Stimulated activated CD4-positive, alpha-beta T cell treated with anti-CD3 and anti-CD28 coated beads, Interleukin-12 subunit alpha, Interleukin-12 subunit beta, amount 100 ng/mL, for 24 hours (primary cell): ENCODE measurements around the gene OLFM1.

ENCODE experiments used
- DNase-seq, 2 experiments: peaks; one replicate each; pipeline ENCODE4 v3.0.0-alpha.2; 2020; ENCODE audit warnings: low read depth in 2 of 2

Gene OLFM1

GRCh38 chr9:135090081-135090480 lies 2.6 kb downstream of the OLFM1 start:
- DNase-seq: no peak

- DNase-seq: no peak
Observed at GRCh38 chr9:135090547-135090946, 3.1 kb downstream of the OLFM1 start.

- no peak for DNase-seq
Observed at GRCh38 chr9:135091545-135091944, 4.1 kb downstream of the OLFM1 start.

- no peak for DNase-seq
Observed at GRCh38 chr9:135093111-135093510, 5.6 kb downstream of the OLFM1 start.

- no peak for DNase-seq
Observed at GRCh38 chr9:135093911-135094584, 6.6 kb downstream of the OLFM1 start.

GRCh38 chr9:135095470-135096407 lies 8.3 kb downstream of the OLFM1 start:
- DNase-seq: no peak

- no peak for DNase-seq
Observed at GRCh38 chr9:135096408-135096895, 9.0 kb downstream of the OLFM1 start.

GRCh38 chr9:135098400-135099105 lies 11.1 kb downstream of the OLFM1 start:
- DNase-seq: no peak

- DNase-seq: no peak
Observed at GRCh38 chr9:135099574-135099973, 12.1 kb downstream of the OLFM1 start.

- DNase-seq: no peak
Observed at GRCh38 chr9:135100241-135100681, 12.8 kb downstream of the OLFM1 start.

GRCh38 chr9:135100725-135101410 lies 13.4 kb downstream of the OLFM1 start:
- DNase-seq: no peak

- no peak for DNase-seq
Observed at GRCh38 chr9:135101486-135101885, 14.0 kb downstream of the OLFM1 start.

GRCh38 chr9:135101926-135102325 lies 14.5 kb downstream of the OLFM1 start:
- no peak for DNase-seq

- DNase-seq: no peak
Observed at GRCh38 chr9:135102331-135102730, 14.9 kb downstream of the OLFM1 start.

- no peak for DNase-seq
Observed at GRCh38 chr9:135103001-135103446, 15.6 kb downstream of the OLFM1 start.

GRCh38 chr9:135103931-135104639 lies 16.6 kb downstream of the OLFM1 start:
- no peak for DNase-seq

- no peak for DNase-seq
Observed at GRCh38 chr9:135104761-135105160, 17.3 kb downstream of the OLFM1 start.

GRCh38 chr9:135105211-135105745 lies 17.8 kb downstream of the OLFM1 start:
- no peak for DNase-seq

- no peak for DNase-seq
Observed at GRCh38 chr9:135105938-135106491, 18.5 kb downstream of the OLFM1 start.
